Activated CD4-positive, alpha-beta T cell treated with anti-CD3 and anti-CD28 coated beads, Interleukin-2, amount 50 U/mL, for 4 hours (primary cell): ENCODE measurements around the gene ZNF22.
A peak's percentile ranks its signal among the peaks of the same experiment; 100 is the strongest.
"Not testable (repeated sequence)": the region's sequence is repeated elsewhere in the genome, so short reads cannot be mapped to it uniquely, and the experiment has no call there.

Source experiments
- DNase-seq, 2 experiments: peaks; one replicate each; pipeline ENCODE4 v3.0.0-alpha.2; 2020

ZNF22 gene

GRCh38 chr10:44992732-44993225 lies 7.9 kb upstream of the ZNF22 start:
- DNase-seq, result no peak

GRCh38 chr10:44993226-44993921 lies 7.3 kb upstream of the ZNF22 start:
- no peak for DNase-seq

- no peak for DNase-seq
Observed at GRCh38 chr10:44993922-44994751, 6.6 kb upstream of the ZNF22 start.

- no peak for DNase-seq
Observed at GRCh38 chr10:44994752-44995530, 5.8 kb upstream of the ZNF22 start.

- no peak for DNase-seq
Observed at GRCh38 chr10:44995581-44995913, 5.2 kb upstream of the ZNF22 start.

- DNase-seq, result no peak
Observed at GRCh38 chr10:44995914-44996669, 4.6 kb upstream of the ZNF22 start.

- DNase-seq, result no peak
Observed at GRCh38 chr10:44997105-44997748, 3.5 kb upstream of the ZNF22 start.

- DNase-seq, result no peak
Observed at GRCh38 chr10:44998146-44998631, 2.5 kb upstream of the ZNF22 start.

GRCh38 chr10:45000138-45000751 lies 478 bp upstream of the ZNF22 start:
- DNase-seq, result no peak

GRCh38 chr10:45001381-45002148 lies 842 bp downstream of the ZNF22 start:
- peak; percentile 42 to 44 for DNase-seq

GRCh38 chr10:45003432-45004000 lies 2.8 kb downstream of the ZNF22 start:
- DNase-seq, result no peak

GRCh38 chr10:45004661-45005060 lies 3.9 kb downstream of the ZNF22 start:
- no peak for DNase-seq

GRCh38 chr10:45005284-45005683 lies 4.6 kb downstream of the ZNF22 start:
- no peak for DNase-seq

GRCh38 chr10:45006276-45007030 lies 5.7 kb downstream of the ZNF22 start:
- DNase-seq, result no peak

GRCh38 chr10:45008524-45009161 lies 7.9 kb downstream of the ZNF22 start:
- no peak for DNase-seq

GRCh38 chr10:45014557-45014956 lies 13.8 kb downstream of the ZNF22 start:
- DNase-seq, result not testable (repeated sequence)

GRCh38 chr10:45015590-45015989 lies 14.9 kb downstream of the ZNF22 start:
- no peak for DNase-seq

GRCh38 chr10:45023426-45023825 lies 22.7 kb downstream of the ZNF22 start:
- DNase-seq, result no peak

- DNase-seq, result no peak
Observed at GRCh38 chr10:45034301-45034700, 33.6 kb downstream of the ZNF22 start.
